NCI-H345 treated with DMSO at 0.1 percent for 48 hours (cell line): ENCODE data around the gene JAKMIP1.
A peak's percentile ranks its signal among the peaks of the same experiment; 100 is the strongest.
"Not testable (repeated sequence)": the region's sequence is repeated elsewhere in the genome, so short reads cannot be mapped to it uniquely, and the experiment has no call there.

ENCODE experiments used
- DNase-seq: peaks from one replicate; lab custom pipeline; 2025; ENCODE audit not compliant: unreplicated experiment; lab: John Stamatoyannopoulos, UW

Gene JAKMIP1

DNA sequence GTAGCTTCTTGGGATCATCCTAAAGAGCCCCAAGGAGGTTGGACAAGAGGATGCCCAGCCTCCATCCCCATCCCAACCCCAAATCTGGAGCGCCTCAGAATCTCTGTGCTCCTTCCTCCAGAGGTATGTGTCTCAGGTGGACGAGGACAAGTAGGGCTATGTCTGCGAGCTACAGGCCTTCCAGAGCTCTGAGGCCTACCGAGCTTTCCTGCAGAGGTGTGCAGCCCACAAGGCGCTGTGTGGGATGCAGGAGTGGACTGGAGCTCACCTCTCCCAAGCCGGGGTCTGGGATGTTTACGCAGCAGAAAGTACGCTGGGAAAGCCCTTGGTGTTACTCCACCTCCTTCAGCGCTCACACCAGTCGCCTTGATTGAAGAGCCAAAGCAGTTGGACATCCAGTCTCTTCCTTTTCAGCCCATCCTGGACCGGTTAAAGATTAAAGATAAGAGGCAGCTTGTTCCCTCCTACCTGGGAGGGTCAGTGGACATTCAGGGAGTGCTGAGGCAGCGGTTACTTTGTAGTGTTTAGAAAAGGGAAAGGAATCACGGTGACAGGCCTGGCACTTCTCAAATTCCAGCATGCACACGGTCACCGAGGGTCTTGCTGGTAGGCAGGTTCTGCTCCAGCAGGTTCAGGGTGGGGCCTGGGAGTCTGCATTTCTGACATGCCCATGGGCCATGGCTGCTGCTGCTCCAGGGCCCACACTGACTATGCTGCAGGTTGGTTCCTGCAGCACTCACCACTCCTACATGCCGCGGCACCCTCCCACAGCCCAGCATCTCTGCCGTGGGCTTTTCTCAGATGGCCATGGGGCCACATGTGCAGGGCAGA lies 29.5 kb upstream of the JAKMIP1 start:
- no peak for DNase-seq

DNA sequence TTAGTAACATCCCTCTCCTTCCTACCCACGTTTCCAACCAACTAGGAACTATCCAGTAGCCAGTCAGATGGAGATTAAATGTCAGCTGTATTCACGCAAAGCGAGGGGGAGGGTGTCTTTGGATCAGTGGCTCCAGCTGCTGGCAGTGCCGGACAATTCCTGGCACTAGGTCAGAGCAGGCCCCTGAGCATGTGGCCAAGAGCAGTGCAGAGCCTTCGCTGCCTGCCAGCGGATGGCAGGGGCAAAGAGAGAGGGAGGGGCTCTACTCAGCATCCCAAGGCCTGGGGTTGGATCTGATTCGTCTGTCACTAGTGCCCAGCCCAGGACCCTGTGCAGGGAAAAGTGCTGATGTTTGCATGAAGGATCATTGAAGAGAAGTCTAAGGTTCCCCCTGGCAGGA lies 28.7 kb upstream of the JAKMIP1 start:
- no peak for DNase-seq

DNA sequence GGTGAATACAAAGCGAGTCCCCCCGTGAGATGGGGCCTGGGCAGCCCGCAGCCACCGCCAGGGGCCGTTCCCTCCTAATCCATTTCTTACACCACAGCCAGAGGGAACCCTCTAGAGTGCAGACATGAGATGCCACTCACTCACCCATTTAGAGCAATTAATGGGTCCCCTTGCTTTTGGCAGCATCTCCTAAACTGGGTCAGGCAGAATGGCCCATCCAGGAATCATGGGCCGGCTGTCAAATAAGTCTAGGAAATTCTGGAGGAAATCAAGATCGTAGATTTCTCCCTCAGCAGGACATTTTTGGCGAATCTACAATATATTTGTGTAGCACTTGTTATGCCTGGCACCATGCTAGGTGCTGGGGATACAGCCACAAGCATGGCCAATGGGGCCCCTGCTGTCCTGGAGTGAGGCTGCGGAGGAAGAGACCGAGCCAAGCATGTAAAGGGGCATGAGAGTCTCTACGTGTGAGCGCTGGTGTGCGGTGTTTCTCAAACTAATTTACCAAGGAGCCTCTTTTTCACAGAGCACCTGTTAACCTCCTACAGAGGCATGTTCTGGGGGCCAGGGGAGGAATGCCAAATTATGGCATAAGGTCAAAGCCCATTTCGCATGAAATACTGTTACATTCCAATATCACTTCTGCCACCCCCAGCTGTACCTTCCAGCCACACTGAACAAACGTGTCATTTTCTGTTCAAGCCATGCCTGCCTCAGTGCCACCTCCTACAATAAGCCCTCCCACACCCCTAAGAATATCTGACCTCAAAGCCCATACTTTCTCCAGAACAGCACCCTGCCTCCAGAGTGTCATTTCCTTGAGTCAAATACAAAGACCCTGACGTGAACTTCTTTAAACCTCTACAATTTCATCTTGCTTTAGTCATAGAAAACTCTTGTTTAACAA lies 28.1 kb upstream of the JAKMIP1 start:
- DNase-seq: no peak

DNA sequence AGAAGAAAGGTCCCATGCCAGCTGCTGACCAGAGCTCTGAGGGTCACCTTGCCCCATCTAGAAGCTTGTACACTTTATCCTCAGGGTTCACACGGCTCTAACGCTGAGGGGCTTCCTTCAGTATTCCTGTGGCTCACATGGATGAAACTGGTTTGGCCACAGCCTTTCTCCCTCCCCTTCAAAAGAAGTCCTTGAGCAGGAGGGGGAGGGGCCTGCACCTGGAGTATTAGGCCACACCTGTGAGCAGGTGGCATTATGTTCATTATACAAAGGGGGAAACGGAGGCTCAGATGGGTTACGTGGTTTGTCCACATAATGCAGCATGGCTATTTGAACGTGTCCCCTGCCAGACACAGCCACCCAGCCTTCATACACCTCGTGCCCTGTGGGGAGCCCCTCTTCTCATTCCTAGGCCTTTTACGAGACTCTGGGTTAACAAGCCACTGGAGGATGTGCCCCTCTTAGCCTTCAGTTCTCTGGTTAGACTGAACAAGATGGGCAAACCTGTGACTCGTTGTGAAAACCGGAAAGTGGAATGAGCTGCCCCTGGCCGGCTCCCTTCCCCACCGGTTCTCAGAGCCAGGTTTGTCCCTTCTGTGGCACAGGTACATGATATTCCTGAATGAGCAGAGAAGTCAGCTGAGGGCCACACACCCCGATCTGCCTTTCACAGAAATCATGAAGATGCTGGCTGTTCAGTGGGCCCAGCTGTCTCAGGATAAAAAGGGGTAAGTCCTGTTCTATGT lies 27.2 kb upstream of the JAKMIP1 start:
- DNase-seq: no peak

DNA sequence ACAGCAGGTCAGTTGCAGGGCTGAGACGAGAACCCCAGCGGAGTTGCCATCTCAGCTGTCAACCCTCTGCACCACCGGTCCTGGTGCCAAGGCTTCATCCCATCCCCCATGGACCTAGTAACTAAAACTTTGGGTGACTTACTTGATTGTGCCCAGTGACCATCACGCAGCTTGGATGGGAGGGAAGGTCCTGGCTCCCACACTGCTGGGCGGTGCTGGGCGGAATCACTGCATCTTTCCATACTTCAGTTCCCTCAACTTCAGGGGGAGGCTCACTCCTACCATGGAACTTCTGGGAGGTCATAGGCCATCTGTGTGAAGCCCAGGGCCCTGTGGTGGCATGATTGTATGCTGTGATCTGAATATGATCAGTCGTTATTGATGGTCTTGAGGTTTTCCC lies 26.2 kb upstream of the JAKMIP1 start:
- no peak for DNase-seq

DNA sequence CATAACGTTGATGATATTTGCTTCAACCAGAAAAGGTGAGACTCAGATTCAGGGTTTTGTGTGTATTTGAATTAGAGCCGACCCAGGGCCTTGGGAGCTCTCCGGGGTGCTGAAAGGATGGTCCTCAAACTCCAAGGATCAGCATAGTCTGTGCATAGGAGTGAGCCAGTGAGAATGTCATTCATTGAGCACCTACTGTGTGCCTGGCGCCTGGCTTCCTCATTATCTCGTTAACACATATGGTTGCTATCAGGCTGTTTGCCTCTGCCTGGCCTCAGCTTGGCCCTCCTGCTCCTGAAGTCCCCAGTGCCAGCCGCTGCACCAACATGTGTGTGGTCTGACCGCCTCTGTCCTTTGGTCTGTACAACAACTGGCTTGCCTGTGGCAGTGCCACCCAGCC lies 25.1 kb upstream of the JAKMIP1 start:
- DNase-seq: no peak

DNA sequence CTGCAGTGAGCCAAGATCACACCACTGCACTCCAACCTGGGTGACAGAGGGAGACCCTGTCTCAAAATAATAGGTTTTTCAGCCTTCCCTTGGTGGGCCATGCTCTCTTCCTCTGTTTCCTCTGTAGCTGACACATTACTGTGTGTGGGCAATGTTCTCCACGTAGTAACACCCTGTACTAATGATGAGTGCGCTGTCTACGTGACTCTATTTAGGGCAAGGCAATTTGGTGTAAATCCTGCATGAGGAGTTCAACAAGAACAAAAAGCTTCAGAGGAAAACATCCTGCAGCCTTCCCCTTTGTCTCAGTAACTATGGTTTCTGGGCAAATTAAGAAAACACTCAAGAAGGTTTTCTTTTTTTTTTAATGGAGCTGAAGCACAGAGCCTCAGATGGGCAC lies 24.4 kb upstream of the JAKMIP1 start:
- no peak for DNase-seq

DNA sequence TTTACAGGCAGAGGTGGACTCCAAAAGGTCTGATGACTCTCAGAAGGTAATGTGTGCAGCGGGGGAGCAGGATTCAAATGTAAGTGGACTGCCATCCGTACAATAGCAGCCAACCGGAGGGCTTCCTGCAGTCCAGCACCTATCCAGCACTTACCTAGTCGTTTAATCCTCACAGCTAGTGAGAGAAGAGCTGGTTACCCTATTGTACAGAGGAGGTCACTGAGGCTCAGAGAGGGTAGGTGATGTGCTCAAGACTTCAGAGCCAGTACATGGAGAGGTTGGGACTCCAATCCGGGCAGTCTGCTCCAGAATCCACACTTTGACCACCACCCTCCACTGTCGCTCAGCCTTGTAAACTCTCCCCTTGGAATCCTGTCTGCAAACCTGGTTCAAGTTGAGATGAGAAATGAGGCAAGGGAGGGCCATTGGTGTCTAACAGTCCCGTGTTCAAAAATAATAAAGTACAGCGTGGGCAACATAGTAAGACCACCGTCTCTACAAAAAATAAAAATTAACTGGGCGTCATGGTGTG lies 22.5 kb upstream of the JAKMIP1 start:
- no peak for DNase-seq

DNA sequence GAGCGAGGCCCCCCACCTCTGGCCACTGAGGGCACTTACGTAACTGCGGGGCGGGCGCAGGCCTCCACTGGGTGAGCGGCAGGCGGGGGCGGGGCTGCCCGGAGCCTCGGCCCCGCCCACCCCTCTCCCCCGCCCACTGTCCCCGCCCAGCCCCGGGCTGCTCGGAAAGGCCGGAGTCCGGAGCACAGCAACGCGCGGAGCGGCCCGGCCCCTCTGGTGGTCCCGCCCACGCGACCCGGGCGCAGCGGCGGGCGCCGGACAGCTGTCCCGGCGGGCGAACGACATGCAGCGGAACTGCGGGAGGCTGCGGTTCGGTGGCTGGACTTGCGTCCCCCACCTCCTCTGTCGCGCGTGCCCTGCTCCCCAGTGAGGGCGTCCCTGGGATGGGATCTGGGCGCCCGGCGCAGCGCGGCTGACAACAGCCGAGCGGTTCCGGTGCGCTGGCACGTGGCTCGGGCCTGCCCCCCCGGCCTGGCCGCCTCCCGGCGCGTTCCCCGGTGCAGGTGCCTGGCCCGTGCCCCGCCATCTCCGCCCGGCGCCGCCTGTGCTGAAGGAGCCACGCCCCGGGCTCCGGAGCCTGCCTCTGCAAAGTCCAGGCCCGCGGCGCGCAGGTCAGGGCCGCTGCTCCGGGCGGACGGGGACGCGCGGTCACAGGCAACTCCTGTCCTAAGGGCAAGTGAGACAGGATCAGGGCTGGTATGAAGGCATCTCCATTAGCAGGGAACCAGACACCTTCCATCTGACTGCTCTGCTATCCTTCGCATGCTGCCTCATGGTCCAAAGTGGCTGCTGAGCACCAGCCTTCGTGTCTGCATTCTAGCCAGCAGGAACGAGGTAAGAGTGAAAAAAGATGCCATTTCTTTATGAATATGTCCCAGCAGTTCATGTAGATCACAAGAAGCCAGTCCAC lies 21.8 kb upstream of the JAKMIP1 start:
- peak; percentile 48 for DNase-seq

DNA sequence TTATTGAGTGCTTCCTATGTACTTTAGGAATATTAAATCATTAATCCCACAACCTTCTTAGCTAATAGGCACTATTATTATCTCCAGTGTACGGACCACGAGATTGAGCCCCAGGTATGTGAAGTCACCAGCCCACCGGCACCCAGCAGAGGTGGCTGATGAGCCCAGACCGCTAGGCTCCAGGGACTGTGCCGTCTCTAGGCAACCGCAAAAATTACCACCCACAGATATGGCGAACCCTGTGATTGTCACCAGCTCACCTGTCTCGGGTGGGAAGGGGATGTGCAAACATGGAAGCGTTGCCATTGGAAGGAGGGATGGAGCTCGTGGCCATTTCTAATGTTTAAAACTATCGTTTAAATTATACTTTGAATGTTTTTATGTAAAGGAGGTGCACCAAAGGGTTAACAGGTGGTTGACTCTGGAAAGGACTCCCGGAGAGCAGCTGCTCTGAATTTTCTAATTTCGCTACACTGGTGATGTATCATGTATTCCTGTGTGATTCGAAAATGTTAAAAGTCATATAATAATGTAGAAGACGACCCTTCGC lies 21.0 kb upstream of the JAKMIP1 start:
- peak; percentile 40 for DNase-seq

DNA sequence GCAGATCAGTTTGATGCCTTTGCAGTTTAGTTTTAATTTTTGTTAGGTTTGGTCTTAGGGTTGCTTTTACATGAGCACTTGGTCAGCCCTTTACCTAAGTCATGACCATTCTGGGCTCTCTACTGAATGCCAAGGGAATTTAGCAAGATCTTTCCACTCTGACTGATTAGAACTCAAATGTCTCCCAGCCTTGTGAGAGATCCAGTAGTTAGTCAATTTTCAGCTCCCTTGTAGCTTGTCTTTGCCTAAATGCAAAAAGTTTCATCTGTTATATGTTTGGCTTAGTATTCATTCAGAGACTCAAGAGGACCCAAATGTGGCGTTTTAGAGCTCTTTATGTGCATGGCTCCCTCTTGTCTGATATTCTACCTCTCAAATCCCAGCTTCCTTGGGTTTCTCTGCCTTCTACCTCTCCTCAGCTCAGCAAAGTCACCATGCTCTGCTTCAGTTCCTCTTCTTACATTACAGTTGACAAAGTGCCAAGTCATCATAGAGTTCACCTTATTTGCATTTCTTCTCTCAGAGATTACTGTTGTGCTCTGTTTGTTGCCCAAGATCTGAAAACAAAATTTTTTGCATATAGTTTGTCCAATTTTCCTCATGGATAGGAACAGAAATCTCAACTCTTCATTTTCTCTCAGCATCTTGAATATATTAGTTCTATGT lies 17.5 kb upstream of the JAKMIP1 start:
- no peak for DNase-seq

DNA sequence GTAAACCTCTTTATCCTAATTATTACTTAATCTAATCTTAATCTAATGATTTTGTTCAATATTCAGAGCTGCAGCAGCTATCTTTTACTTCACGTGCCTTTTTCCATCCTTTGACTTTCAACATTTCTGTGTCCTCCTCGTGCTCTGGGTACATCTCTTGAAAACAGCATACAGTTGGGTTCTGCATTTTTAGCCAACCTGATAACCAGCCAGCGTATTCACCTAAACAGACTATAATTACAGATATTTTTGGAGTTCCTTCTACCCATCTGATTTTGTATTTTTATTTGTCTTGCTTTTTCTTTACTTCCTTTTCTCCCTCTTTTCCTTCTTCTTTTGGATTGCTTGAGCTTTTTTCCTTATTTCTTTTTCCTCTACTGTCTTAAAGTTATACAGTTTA lies 16.2 kb upstream of the JAKMIP1 start:
- DNase-seq: no peak

DNA sequence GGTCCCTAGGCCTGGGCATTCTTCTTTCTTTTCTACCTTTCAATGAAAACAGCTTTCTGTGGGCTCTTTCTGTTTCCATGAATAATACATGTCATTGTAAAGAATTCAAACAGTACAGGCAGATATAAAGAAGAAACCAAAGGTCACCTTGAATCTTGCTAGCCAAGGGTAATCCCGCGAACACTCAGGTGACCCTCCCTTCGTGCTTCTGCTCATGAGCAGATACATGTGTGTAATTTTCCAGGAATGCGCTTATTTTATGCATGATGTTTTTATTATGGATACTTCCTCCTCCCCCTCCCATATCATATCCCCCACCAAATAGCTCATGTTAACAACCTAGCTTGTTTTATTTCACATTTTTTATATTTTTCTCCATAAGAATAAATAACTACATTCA lies 9.6 kb upstream of the JAKMIP1 start:
- no peak for DNase-seq

DNA sequence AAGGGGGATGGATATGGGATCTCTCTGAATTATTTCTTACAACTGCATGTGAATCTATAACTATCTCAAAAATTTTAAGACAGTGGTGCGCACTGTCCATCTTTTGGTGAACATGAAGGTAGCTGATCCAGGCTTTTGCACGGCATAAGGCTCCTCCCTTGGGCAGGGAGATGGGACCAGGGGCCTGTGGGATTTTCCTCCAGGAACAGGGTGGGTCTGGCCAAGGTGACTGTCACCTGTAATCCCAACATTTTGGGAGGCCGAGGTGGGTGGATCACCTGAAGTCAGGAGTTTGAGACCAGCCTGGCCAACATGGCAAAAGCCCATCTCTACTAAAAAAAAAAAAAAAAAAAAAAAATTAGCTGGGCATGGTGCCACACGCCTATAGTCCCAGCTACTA lies 8.9 kb upstream of the JAKMIP1 start:
- not testable (repeated sequence) for DNase-seq

DNA sequence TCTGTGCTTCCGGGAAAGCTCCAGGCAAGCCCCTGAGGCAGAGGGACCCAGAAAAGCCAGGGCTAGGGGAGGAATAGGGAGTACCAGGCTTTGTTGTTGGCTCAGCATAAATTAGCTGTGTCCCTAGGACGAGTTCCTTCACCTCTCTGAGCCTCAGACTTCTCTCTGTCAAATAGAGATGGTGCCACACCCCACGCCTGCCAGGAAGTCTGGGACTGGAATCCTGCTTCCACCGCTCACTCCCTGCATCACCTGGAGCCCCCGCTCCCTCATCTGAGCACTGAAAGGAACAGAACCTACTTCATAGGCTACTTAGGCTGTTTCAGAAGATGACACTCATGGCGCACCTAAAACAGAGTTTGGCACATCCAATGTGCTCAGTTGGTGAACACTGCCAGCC lies 8.1 kb upstream of the JAKMIP1 start:
- no peak for DNase-seq

DNA sequence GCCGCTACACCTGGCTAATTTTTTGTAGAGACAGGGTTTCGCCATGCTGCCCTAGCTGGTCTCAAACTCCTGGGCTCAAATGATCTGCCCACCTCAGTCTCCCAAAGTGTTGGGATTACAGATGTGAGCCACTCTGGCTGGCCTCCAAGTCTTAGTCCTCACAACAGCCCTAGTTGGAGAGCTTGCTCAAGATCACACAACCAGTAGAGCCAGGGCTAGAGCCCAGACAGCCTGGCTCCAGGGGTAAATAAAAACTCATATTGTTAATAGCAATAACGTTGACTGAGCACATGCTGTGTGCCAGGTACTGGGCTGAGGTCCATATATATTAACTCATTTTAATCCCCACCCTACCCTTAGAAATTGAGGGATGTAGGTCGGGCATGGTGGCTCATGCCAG lies 7.3 kb upstream of the JAKMIP1 start:
- DNase-seq: no peak

DNA sequence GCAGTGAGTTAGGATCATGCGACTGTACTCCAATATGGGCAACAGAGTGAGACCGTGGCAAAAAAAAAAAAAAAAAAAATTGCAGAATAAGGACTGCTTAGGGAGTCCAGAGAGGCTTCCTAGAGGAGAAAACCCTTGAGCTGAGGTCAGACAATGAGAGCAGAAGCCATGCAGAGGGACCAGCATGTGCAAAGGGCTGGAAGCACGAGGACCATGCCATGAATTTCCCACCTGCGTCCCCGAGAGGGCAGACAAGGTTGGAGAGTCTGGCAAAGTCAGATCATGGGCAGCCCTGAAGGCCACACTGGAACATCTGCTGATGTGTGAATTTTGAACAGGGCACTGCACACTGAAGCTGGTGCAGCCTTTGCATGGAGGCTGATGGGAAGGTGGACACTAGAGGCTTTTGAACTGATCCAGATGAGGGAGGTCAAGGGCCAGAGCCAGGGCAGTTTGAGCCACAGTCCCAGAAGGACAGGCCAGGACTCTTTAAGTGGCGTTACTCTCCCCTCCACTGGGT lies 6.5 kb upstream of the JAKMIP1 start:
- DNase-seq: no peak

DNA sequence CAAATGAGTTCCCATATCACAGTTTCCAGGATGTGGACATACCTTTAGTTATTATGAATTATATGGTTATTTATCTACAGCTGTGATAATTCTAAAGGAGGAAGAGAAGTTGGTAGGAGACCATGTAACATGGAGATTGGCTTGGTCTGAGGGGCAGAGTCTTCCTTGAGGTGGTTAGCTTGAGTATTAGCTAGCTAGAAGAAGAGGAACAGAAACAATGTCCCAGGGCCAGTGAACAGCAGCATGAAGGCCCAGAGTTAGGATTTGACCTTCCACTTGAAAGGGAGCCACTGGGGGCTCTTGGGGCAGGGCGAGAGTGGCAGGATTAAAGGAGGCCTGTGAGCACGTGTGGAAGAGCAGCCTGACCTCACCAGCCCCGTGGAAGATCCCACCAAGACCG lies 5.6 kb upstream of the JAKMIP1 start:
- no peak for DNase-seq

DNA sequence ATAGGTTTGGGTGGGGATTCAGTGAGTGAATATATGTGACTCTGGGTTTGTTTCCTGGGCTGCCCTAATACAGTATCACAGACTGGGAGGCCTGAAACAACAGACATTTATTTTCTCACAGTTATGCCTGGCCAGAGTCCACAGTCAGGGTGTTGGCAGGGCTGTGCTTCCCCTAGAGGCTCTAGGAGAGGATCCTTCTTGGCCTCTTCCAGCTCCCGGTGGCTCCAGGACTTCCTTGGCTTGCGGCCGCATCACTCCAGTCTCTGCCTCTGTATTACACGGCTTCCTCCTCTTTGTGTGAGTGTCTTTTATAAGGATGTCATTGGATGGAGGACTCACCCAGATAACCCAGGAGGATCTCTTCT lies 5.2 kb upstream of the JAKMIP1 start:
- DNase-seq: no peak
